NCI-H1930 (cell line): ENCODE measurements around the gene SIPA1.
"Not testable (repeated sequence)": the region's sequence is repeated elsewhere in the genome, so short reads cannot be mapped to it uniquely, and the experiment has no call there.

Source experiments
- DNase-seq, 2 experiments: peaks; one replicate each; lab custom pipeline; 2025; lab: John Stamatoyannopoulos, UW

Gene SIPA1

GRCh38 chr11:65623852-65624616 is 13.9 kb upstream of the SIPA1 start:
- no peak for DNase-seq

GRCh38 chr11:65624931-65625627 is 12.8 kb upstream of the SIPA1 start:
- DNase-seq, result no peak

GRCh38 chr11:65625628-65626342 is 12.1 kb upstream of the SIPA1 start:
- no peak for DNase-seq

DNA sequence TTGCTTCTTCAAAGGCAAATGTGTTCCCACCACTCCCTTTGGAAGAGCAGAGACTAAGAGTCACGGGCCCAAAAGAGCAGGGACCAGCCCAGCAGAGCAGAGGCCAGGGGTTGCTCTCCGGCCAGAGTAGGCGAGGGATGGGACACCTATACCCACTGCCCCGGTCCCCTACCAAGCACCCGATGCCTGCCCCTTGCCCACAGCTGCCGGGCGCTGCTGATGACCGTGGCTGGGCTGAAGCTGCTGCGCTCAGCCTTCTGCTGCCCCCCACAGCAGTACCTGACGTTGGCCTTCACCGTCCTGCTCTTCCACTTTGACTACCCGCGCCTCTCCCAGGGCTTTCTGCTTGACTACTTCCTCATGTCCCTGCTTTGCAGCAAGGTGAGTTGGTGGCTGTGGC is 10.7 kb upstream of the SIPA1 start:
- DNase-seq, result no peak

DNA sequence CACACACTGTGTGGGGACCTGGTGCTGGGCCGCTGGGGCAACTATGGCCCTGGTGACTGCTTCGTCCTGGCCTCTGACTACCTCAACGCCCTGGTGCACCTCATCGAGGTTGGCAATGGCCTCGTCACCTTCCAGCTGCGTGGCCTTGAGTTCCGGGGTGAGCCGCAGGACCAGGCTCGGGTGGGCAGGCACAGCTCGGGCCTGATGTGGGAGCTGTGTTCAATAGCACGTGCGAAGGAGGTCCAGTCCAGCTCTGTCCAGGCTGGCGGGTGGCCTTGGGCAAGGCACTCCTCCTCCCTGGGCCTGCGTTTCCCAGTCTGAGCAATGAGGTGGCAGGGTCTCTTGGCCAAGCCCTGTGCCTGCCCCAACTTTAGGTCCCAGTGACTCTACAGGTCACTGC is 8.3 kb upstream of the SIPA1 start:
- DNase-seq, result no peak

DNA sequence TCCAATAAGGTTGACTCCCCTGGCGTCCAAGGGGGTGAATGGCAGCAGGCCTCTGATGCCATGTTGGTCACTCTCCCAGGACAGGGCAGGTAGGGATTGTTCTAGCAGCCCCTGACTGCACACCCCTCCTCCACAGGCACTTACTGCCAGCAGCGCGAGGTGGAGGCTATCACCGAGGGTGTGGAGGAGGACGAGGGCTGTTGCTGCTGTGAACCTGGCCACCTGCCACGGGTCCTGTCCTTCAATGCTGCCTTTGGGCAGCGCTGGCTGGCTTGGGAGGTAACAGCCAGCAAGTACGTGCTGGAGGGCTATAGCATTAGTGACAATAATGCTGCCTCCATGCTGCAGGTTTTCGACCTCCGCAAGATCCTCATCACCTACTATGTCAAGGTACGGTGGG is 7.7 kb upstream of the SIPA1 start:
- no peak for DNase-seq

GRCh38 chr11:65633390-65634108 is 4.4 kb upstream of the SIPA1 start:
- no peak for DNase-seq

DNA sequence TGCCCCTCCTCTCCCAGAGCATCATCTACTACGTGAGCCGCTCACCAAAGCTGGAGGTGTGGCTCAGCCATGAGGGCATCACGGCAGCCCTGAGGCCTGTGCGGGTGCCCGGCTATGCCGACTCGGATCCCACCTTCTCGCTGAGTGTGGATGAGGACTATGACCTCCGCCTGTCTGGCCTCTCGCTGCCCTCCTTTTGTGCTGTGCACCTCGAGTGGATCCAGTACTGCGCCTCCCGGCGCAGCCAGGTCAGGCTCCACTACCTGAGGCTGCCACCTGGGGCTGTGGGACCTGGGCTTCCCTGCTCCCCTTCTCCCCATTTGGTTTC is 3.8 kb upstream of the SIPA1 start:
- DNase-seq, result no peak

- DNase-seq, result no peak
Observed at GRCh38 chr11:65634440-65634839, 3.5 kb upstream of the SIPA1 start.

DNA sequence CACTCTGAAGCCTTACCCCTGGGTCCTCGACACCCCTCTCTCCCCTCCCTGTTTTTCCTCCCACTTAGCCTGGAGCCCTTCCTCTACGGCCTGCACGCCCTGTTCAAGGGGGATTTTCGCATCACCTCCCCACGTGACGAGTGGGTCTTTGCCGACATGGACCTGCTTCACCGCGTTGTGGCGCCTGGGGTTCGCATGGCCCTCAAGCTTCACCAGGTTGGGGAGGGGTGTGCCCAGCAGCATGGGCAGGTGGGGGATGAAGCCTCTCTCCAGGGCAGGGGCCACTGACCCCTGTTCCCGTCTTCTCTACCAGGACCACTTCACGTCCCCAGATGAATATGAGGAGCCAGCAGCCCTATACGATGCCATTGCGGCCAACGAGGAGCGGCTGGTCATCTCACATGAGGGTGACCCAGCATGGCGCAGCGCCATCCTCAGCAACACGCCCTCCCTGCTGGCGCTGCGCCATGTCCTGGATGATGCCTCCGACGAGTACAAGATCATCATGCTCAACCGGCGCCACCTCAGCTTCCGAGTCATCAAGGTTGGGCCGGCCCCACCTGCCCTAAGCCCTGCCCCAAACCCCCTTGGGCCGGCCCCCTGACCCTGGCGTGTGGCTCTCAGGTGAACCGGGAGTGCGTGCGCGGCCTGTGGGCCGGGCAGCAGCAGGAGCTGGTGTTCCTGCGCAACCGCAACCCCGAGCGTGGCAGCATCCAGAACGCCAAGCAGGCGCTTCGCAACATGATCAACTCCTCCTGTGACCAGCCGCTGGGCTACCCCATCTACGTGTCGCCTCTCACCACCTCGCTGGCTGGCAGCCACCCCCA is 2.8 kb upstream of the SIPA1 start:
- no peak for DNase-seq

- no peak for DNase-seq
Observed at GRCh38 chr11:65636108-65637031, 1.5 kb upstream of the SIPA1 start.

DNA sequence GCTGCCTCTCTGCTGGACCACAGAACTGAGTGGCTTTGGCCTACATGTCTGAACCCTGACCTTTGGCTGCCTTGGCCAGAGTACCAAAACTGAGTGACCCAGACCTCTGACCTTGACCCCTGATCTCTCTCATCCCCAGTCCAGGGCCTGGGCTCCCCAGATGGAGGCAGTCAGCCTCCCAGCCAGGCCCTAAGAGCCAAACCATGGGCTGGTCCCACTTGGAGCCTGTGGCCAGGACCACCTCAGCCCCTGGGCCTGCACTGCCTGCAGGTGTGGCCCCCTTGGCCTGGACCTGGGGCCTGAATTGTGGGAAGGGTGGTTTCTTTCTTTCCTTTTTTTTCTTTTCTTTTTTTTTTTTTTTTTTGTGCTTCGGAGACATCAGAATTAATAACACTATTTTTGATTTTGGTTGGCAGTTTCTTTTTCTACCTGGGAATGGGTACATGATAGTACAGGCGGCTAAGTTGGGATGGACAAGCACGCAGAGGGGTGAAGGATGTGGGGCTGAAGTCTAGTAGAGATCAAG is 806 bp upstream of the SIPA1 start:
- no peak for DNase-seq

GRCh38 chr11:65639228-65639597 is 1.3 kb downstream of the SIPA1 start:
- DNase-seq, result not testable (repeated sequence)

- DNase-seq, result no peak
Observed at GRCh38 chr11:65639623-65640482, 2.0 kb downstream of the SIPA1 start.

GRCh38 chr11:65640483-65641296 is 2.8 kb downstream of the SIPA1 start:
- no peak for DNase-seq

DNA sequence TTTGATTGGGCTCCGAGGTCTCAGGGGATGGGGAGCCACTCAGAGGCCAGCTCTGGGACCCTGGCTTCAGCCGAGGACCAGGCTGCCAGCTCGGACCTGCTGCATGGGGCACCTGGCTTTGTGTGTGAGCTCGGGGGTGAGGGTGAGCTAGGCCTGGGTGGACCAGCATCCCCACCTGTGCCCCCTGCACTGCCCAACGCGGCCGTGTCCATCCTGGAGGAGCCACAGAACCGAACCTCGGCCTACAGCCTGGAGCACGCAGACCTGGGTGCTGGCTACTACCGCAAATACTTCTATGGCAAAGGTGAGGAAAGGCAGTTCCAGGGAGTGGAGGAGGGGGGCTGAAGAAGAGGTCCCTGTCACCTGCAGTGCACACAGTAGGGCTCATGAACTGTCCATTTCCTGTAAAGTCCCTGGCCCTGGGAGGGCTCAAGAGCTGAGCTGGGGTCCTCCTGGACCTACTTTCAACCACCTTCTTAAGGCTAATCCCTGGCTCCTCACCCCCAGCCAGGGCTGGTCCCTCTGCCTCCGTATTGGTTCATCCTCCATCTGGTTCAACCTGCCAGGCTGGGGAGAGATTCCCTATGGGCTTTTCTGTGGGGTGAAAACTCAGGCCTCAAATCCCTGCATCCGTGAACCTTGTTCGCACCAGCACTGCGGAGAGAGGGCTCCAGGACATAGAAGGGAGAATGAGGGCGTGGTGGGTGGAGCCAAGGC is 3.6 kb downstream of the SIPA1 start:
- no peak for DNase-seq

DNA sequence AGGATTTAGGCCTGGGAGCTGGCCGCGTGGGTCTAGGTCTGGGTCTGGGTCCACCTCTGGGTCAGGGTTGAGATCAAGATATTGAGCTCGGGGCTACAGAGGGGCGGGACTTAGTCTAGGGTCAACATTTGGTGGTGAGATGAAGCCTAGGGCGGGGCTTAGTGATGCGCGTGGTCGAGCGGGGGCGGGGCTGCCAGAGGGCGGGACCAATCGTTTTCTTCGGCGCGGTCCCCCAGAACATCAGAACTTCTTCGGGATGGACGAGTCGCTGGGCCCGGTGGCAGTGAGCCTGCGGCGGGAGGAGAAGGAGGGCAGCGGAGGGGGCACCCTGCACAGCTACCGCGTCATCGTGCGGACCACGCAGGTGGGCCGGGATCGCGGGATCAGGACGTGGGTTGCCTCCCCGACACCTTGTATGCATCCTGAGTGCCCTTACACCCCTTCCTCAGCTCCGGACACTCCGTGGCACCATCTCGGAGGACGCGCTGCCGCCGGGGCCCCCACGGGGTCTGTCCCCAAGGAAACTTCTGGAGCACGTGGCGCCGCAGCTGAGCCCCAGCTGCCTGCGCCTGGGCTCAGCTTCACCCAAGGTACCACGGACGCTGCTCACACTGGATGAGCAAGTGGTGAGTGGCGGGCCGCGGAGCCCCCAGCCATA is 4.2 kb downstream of the SIPA1 start:
- no peak for DNase-seq
